Activated CD4-positive, alpha-beta T cell treated with anti-CD3 and anti-CD28 coated beads for 24 hours (primary cell): ENCODE measurements around the gene NLRP5.
"Not testable (repeated sequence)": the region's sequence is repeated elsewhere in the genome, so short reads cannot be mapped to it uniquely, and the experiment has no call there.

Experiments used
- DNase-seq, 2 donors: peaks; one replicate each; pipeline ENCODE4 v3.0.0-alpha.2; 2020; ENCODE audit warnings: low read depth in 2 of 2

The NLRP5 gene

DNA sequence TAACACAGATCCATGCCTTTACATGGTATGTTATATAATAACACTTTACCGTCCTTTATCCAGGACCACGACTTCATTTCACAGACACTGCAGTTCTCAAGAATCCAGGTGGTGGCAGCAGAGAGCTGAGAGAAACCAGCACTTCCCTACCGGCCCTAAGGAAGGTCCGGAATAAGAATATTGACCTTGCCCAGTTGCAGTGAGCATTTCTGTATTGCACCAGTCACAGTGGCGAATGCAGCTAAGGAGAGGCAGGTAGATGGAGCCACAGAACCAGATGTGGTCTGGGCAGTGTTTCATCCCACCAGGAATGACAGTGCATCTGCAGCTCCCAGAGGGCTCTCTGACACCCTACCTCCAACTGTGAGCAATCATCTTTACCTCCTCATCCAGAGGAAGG, 89.9 kb downstream of the NLRP5 start:
- DNase-seq: peak; percentile 29 to 32

- DNase-seq: no peak
Measured at GRCh38 chr19:56079609-56080008, 93.0 kb downstream of the NLRP5 start.

DNA sequence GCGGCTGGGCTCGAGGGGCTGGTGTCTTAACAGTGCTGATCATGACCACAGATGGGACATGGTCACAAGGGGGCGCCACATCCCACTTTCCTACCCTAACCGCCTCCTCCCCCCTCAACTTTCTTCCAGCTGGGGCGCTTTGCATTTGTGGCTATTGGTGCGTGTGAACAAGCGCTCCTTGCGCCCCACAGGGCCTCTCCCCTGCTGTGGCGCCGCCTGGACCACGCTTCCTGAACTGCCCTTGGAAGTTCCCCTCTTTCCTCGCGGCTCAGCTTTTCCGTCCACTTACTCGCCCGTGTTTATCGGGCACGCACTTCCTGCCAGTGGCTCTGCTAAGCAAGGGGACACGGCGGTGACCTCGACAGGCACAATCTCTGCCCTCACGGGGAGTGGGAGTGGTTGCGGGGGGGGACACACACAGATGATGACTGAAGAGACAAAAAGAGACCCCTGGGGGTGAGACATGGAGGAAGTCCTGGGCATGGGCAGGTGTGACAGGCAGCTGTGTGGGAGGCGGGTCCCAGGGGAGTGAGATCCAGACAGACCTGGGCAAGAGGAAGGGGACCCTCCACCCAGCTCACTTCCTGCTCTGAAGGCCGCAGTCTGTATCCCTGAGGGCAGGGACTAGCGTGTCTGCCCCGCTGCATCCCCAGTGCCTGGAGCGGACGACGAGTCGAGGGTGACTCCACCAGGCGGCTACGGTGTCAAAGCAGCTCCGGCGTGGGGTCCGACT, 94.3 kb downstream of the NLRP5 start:
- peak; percentile 61 to 73 for DNase-seq

DNA sequence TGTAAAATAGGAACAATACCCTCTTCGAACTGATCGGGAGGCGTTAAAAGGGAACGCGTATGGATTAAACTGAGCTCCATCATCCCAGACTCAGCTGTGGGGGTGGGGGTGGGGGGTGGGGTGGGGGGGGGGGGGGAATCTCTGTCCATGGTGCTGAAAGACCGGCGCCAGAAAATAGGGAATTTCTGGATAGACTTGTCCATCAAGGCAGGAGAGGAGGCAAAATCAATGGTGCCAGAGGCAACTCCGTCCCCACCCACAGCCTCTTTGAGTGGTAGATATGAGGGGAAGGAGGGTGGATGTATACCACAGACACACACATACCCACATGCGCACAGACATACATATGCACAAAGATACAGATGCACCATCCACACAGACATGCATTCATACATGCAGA, 97.1 kb downstream of the NLRP5 start:
- no peak for DNase-seq

DNA sequence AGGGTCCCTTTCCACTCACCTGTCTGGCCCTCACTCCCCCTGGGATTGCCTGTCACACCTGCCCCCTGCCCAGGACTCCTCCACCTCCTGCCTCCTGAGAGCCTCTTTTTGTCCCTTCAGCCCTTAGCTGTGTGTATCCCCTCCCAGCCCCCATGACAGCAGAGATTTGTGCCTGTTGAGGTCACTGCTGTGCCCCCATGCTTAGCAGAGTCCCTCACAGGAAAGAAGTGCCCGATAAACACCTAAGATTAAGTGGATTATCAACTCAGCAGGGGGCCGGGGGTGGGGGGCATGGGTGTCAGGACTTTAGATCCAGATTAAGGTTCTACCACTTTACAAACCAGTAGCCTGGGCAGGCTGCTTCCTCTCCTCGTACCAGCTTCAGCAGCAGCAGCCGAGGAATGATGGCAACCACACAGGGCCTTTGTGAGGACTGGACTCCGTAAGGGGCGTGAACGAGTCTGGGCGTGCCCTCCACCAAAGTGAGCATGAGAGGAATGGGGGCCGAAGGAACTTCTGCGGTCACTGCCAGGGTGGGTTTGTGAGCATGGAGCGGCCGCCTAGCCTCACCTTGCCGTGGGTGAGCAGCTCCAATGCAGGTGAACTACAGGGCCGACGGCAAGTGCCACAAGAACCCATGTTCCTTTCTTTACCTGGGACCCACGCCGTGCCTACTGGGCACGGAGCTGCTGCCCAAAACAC, 98.4 kb downstream of the NLRP5 start:
- no peak for DNase-seq

GRCh38 chr19:56085571-56086275, 99.1 kb downstream of the NLRP5 start:
- DNase-seq: no peak

DNA sequence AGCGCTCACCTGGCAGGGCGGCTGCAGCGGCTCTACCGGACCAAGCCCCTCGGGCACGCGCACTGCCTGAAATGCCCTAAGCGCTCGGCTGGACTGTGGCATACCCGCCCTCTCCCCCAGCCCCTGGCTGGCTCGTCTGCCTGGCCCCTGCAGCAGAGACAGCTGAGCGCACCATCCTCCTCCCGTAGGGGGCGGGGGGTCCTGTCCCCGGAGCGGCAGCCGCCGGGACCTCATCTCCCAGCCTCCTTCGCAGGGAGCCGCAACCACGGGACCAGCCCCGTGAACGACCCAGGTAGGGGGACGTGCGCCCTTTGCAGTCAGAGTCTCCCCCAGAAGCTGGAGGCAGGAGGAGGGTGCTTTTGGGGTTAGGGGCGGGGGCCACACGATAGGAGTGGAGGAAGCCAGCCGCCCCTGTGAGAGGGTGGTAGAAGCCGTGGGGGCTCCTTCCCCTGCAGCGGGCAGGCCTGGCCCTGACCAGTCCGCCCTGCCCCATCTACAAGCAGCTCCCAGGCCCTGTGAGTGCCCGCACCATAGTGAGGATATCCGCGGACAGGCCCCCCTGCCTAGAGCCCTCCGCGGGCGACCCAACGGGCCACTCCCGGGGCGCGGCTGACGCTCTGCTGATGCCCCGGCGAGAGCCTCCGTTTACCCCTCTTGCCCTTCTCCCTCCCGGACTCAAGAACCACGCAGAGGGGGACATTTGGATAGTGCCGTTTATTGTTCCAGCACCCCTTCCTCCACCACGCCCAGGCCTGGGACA, 100.3 kb downstream of the NLRP5 start:
- DNase-seq: no peak

DNA sequence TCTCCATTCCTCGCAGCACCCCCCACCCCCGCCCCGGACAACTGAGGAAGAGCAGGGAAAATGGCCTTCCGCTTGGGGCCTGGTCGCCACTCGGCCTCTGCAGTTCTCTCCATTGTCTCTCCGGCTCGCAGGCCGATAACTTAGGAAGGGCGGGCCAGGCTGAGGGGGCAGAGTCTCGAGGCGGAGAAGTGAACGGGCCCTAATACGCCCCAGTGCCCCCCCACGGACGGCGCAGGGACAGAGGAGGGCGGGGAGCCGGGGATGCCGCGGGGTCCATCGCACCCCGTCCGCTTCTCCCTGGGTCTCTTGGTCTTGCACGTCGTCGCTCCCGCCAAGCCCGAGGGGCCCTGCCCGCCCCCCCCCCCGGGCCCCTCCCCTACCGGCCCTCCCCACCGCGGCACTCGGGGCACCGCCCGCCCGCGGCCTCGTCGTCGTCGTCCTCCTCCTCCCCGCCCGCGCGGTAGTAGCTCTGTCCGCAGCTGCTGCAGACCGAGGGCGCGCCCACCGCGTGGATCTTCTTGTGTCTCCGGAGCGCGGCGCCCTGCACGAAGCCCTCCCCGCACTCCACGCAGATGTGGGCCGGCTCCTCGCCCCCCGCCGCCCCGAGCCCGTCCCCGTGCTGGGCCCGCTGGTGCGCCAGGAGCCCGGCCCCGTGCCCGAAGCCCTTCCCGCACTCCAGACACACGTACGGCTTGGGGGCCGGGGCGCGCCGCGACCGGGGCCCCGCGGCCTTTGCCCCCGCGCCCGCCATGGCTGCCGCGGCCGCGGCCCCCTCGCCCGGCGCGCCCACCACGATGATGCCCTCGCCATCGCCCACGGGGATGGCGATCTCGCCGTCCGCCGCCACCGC, 101.3 kb downstream of the NLRP5 start:
- DNase-seq: no peak

DNA sequence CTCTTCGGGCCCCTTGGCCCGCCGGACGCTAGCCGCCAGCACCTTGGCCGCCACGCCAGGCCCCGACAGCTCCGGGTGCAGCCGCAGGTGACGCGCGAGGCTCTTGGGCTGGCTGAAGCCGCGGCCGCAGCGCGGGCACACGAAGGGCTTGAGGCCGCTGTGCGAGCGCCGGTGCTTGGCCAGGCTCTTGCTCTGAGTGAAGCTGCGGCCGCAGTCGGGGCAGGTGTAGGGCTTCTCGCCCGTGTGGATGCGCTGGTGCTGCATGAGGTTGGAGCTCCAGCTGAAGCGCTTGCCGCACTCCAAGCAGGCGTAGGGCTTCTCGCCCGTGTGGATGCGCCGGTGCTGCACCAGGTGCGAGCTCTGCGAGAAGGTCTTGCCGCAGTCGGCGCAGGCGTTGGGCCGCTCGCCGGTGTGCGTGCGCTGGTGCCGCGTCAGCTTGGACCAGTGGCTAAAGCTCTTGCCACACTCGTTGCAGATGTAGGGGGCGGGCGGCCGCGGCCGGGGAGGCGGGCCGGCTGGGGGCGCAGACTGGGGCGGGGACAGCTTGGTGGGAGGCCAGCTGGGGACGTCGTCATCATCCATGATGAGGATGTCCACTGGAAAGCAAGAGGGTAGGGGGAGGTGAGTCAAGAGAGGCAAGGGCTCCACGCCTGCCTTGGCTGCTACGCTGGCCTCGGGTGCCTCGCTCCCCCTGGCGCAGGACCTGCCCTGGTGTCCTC, 102.1 kb downstream of the NLRP5 start:
- no peak for DNase-seq

- no peak for DNase-seq
Measured at GRCh38 chr19:56089344-56089743, 102.8 kb downstream of the NLRP5 start.

- no peak for DNase-seq
Measured at GRCh38 chr19:56091066-56091490, 104.5 kb downstream of the NLRP5 start.

DNA sequence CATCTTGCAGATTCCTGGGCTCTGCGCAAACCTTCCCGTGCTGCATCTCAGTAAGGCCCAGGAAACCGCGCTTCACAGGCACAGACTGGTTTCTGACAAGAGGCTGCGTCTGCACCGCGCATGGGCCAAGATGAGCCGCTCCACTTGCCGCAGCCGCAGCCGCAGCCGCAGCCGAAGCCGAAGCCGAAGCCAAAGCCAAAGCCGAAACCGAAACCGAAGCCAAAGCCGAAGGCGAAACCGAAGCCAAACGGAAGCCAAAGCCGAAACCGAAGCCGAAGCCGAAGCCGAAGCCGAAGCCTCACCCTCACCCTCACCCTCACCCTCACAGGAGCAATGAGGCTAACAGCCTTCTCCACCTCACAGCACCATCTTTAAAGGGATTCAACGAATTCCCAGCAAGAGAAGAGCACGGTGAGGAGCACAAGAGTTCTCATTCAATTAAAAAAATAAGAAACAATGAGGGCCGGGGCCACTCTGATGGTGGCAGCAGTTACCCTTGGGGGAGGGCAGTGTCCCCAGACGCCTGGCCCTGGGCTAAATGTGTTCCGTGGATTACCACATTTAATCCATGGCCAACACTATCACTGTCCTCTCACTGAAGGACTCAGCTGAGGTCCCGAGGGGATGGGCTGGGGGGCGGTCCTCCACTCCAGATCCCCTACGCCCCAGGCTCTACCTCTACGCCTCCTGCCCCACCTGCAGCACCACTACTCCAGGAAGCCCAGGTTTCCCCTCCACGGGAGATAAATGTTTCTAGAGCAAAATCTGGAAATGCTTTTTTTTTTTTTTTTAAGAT, 105.4 kb downstream of the NLRP5 start:
- no peak for DNase-seq

DNA sequence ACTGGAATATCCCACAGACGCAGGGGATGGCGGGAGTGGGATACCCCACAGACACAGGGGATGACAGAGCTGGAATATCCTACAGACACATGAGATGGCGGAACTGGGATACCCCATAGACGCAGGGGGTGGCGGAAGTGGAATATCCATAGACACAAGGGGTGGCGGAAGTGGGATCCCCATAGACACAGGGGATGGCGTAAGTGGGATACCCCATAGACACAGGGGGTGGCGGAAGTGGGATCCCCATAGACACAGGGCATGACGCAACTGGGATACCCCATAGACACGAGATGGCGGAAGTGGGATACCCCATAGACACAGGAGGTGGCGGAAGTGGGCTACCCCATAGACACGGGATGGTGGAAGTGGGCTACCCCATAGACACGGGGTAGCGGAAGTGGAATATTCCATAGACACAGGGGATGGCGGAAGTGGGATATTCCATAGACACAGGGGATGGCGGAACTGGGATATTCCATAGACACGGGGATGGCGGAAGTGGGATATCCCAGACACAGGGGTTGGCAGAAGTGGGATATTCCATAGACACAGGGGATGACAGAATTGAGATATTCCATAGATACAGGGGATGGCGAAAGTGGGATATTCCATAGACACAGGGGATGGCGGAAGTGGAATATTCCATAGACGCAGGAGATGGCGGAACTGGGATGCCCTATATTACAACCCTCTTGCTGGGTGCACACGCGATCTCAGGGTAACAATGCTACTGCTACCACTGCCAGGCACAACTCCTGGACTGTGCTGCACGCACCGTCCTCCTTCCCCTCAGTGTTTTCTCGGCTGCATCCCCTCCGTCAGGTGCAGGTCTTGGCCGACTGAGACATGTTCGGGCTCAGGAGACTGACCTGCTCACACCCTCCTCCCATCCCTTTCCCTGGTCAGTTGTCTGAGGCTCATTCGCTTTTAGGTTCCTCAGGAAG, 106.4 kb downstream of the NLRP5 start:
- no peak for DNase-seq

DNA sequence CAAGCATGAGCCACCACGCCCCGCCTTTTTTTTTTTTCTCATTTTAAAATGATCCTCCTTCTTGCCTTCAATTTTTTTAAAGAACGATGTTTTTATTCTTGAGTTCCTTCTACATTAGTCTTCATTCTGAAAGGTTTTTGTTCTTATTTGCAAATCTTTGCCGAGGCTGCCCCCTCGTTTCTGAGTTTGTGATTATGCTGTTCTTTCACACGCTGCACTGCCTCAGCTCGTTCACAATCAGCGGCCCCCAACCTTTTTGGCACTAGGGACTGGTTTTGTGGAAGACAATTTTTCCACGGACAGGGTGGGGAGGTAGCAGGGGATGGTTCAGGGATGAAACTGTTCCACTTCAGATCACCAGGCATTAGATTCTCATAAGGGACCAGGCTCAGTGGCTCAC, 107.9 kb downstream of the NLRP5 start:
- DNase-seq: no peak

DNA sequence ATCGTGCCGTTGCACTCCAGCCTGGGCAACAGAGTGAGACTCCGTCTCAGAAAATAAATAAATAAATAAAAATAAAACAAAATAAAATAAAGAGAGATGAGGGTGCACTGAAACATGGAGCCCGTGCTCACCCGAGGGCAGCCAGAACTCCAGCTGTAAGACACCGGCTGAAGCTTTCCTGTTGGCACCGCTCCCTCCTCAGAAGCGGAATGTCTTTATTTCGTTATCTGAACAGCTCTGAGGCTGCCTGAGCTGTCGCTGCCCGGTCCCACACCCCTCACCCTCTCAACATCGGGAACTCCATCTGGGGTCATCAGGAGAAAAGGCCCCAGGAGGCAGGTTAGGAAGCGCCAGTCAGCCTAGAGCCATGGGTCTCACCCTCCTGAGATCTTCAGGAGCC, 110.1 kb downstream of the NLRP5 start:
- DNase-seq: no peak

GRCh38 chr19:56097306-56097705, 110.7 kb downstream of the NLRP5 start:
- no peak for DNase-seq

DNA sequence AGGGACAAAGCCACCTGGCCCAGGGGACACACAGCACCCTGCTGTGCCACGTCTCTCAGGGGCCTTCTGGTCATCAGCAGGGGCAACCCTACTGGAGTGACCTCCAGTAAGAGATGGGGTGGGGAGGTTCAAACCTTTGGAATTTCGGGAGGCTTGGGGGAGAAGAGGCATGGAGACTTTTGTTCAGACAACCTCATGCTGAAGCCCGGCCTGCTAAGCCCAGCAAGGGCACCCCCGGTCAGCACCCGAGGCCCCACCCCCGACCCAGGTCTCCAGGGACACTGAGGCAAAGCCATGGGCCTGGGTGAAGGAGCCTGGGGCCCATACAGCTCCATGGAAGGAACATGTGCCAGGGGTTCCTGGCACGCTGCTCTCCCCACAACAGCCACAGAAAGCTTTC, 111.2 kb downstream of the NLRP5 start:
- DNase-seq: no peak

GRCh38 chr19:56098237-56098636, 111.7 kb downstream of the NLRP5 start:
- not testable (repeated sequence) for DNase-seq
